ENCODE measurements around the gene CD81. TPM values are rescaled to one million over a fixed set of nuclear protein-coding genes. Genes with fewer than 3 reads are reported as not detected.

CD81 gene
- total and polyA plus RNA-seq, 10 of the 15 experiments (the other 5 are each of a cell fraction or from before 2014, with no cell fraction given), result 2.0 to 145 (median 57.2) TPM

GRCh38 chr11:2414616-2415015 lies 37.5 kb downstream of the CD81 start (continued):
- TF ChIP-seq NFYB (IDR thresholded peaks at IDR 0.05; ENCODE audit: insufficient read depth, low read depth, low read length) (no peak), STAT3 (IDR thresholded peaks at IDR 0.05; ENCODE audit: low read depth, low read length) (no peak), HDAC2 (IDR thresholded peaks at IDR 0.05) (no peak), POLR2AphosphoS5 (IDR thresholded peaks at IDR 0.05; ENCODE audit: low read length) (no peak), MYC (IDR thresholded peaks at IDR 0.05; ENCODE audit: insufficient read depth, insufficient read length, insufficient replicate concordance, low read length, severe bottlenecking) (no peak), ESRRA (IDR thresholded peaks at IDR 0.05; ENCODE audit: low read length) (no peak)

- Histone ChIP-seq H3K9ac (ENCODE audit: control insufficient read depth, insufficient read depth, low read length) (no peak overlapping the region), H3K36me3 (ENCODE audit: control insufficient read depth in 2 of 2, insufficient read depth in 2 of 2, low read length in 1 of 2) (no peaks in the 10 kb centered on the region), H3K79me2 (ENCODE audit: control insufficient read depth, insufficient read depth, low read length) (no peaks in the 10 kb centered on the region), H3K4me3 (no peak overlapping the region), H3K4me1 (ENCODE audit: control insufficient read depth, insufficient read depth, low read length) (no peaks in the 10 kb centered on the region), H4K20me1 (ENCODE audit: control insufficient read depth, insufficient read depth) (no peaks in the 10 kb centered on the region), H3K9me3 (replicated peaks; ENCODE audit: control insufficient read depth, insufficient read depth, low read length) (no peaks in the 10 kb centered on the region), H2AFZ (ENCODE audit: control insufficient read depth, low read depth, low read length) (no peak overlapping the region), H3K27me3 (replicated peaks in 1 of 2; ENCODE audit: control insufficient read depth in 2 of 2, insufficient read depth in 2 of 2, low read length in 1 of 2) (no peaks in the 10 kb centered on the region), H3K4me2 (ENCODE audit: control insufficient read depth, insufficient read depth) (no peak overlapping the region), H3K27ac (ENCODE audit: control insufficient read depth, insufficient read depth) (no peak overlapping the region)
- ATAC-seq (no peak), FAIRE-seq (no peak), DNase-seq (ENCODE audit: low read depth, low spot score) (no peak)
- BruUV-seq (replicated peaks), result no TSS peak
- ChIA-PET RAD21 (ENCODE audit: unreplicated experiment) (no interaction called here), SMC1A (ENCODE audit: uncharacterized antibody, unreplicated experiment) (interaction anchor here (1.0 kb wide), 1 partner anchor 110 kb away, joined by 3 read pairs; no protein-coding TSS in a partner anchor), POLR2A (no interaction called here), CTCF (interaction anchor here (9.5 kb wide), 1 partner anchor 113 kb away, joined by 271 read pairs; the partner anchor contains the start of genes C11orf21 and TSPAN32)
- 54% methylated on average over 26 of the region's 28 CpGs for WGBS (ENCODE audit: insufficient coverage, insufficient replicate concordance, low lambda C conversion rate, missing lambda C conversion rate)
- intact Hi-C loops (cut with micrococcal nuclease; ENCODE audit: unreplicated experiment) (no loop called here), in situ Hi-C loops (cut with MboI) (loop anchor here (5.0 kb wide), 2 partner anchors 103 to 213 kb away; no protein-coding TSS in a partner anchor)
- no peak for TF ChIP-seq DPF2 (IDR thresholded peaks at IDR 0.05)
- no peak for TF ChIP-seq NR2C2 (IDR thresholded peaks at IDR 0.05; ENCODE audit: borderline replicate concordance, control insufficient read depth, insufficient read length, low read depth)
- TF ChIP-seq, protein P1, sequence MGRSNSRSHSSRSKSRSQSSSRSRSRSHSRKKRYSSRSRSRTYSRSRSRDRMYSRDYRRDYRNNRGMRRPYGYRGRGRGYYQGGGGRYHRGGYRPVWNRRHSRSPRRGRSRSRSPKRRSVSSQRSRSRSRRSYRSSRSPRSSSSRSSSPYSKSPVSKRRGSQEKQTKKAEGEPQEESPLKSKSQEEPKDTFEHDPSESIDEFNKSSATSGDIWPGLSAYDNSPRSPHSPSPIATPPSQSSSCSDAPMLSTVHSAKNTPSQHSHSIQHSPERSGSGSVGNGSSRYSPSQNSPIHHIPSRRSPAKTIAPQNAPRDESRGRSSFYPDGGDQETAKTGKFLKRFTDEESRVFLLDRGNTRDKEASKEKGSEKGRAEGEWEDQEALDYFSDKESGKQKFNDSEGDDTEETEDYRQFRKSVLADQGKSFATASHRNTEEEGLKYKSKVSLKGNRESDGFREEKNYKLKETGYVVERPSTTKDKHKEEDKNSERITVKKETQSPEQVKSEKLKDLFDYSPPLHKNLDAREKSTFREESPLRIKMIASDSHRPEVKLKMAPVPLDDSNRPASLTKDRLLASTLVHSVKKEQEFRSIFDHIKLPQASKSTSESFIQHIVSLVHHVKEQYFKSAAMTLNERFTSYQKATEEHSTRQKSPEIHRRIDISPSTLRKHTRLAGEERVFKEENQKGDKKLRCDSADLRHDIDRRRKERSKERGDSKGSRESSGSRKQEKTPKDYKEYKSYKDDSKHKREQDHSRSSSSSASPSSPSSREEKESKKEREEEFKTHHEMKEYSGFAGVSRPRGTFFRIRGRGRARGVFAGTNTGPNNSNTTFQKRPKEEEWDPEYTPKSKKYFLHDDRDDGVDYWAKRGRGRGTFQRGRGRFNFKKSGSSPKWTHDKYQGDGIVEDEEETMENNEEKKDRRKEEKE (IDR thresholded peaks at IDR 0.05), result no peak
- TF ChIP-seq JUNB (IDR thresholded peaks at IDR 0.05), result no peak
- TF ChIP-seq, protein P2, sequence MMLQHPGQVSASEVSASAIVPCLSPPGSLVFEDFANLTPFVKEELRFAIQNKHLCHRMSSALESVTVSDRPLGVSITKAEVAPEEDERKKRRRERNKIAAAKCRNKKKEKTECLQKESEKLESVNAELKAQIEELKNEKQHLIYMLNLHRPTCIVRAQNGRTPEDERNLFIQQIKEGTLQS (IDR thresholded peaks at IDR 0.05; ENCODE audit: borderline replicate concordance, extremely low read depth, low read depth, low read length), result no peak
- TF ChIP-seq NR2C1 (IDR thresholded peaks at IDR 0.05), result no peak
- TF ChIP-seq NBN (IDR thresholded peaks at IDR 0.05), result no peak
- TF ChIP-seq LARP7 (IDR thresholded peaks at IDR 0.05), result no peak
- no peak for TF ChIP-seq MYC (IDR thresholded peaks at IDR 0.05; ENCODE audit: insufficient read depth, insufficient read length, insufficient replicate concordance, low read length, severe bottlenecking)
- TF ChIP-seq, protein P3, sequence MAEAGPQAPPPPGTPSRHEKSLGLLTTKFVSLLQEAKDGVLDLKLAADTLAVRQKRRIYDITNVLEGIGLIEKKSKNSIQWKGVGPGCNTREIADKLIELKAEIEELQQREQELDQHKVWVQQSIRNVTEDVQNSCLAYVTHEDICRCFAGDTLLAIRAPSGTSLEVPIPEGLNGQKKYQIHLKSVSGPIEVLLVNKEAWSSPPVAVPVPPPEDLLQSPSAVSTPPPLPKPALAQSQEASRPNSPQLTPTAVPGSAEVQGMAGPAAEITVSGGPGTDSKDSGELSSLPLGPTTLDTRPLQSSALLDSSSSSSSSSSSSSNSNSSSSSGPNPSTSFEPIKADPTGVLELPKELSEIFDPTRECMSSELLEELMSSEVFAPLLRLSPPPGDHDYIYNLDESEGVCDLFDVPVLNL (IDR thresholded peaks at IDR 0.05; ENCODE audit: low read depth, low read length), result no peak
Measured at GRCh38 chr11:2415171-2415570, 38.1 kb downstream of the CD81 start.

Data from GM12878 (cell line).